AG10803 (cell line): ENCODE measurements around the gene TFCP2L1.
"Not testable (repeated sequence)": the region's sequence is repeated elsewhere in the genome, so short reads cannot be mapped to it uniquely, and the experiment has no call there.

Experiments used
- DNase-seq: peaks from one replicate; pipeline ENCODE4 v3.0.0; 2010; ENCODE audit warnings: low read depth
- H3K4me3 ChIP-seq: 2 replicates; pipeline ENCODE4 v1.5.1; 2011; ENCODE audit warnings: mild to moderate bottlenecking, low read length, control low read depth
- TF ChIP-seq, protein P1 (sequence below): conservative IDR thresholded peaks from 2 replicates; pipeline ENCODE4 v1.5.1; 2011; ENCODE audit warnings: mild to moderate bottlenecking, low read length, control low read depth, inconsistent platforms

TFCP2L1 gene

DNA sequence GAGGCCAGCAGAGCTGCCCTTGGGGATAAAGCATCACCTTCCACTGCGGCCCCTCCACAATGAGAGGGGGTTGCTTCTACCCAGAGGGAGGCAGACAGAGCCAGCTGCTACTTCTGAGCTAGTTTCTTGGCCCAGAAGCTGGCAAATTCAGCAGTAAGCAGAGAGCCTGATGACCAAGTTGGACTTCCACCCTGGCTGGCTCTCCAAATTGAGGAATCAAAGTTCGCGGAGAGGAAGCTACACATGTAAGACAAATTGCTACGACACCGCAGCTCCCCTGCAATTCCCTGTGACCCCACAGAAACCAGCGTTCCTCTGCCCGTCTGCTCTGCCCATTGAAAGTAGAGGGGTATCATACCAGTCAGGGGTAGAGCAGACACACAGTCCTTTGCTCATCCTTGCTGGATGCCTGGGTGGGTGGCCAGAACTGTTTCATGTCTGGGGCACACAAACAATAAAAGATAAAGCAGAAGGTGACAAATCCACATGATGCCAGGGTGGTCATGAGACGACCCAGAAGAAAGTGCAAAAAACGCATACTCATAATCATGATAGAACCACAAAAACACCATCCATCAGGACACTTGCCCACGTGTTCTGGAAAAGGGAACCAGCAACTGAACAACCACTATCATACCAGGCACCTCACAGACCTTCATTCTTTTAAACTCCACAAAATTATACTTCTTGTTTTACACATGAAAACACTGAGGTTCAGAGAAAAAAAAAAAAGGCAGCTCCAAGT lies 5.4 kb downstream of the TFCP2L1 start:
- TF ChIP-seq, protein P1, sequence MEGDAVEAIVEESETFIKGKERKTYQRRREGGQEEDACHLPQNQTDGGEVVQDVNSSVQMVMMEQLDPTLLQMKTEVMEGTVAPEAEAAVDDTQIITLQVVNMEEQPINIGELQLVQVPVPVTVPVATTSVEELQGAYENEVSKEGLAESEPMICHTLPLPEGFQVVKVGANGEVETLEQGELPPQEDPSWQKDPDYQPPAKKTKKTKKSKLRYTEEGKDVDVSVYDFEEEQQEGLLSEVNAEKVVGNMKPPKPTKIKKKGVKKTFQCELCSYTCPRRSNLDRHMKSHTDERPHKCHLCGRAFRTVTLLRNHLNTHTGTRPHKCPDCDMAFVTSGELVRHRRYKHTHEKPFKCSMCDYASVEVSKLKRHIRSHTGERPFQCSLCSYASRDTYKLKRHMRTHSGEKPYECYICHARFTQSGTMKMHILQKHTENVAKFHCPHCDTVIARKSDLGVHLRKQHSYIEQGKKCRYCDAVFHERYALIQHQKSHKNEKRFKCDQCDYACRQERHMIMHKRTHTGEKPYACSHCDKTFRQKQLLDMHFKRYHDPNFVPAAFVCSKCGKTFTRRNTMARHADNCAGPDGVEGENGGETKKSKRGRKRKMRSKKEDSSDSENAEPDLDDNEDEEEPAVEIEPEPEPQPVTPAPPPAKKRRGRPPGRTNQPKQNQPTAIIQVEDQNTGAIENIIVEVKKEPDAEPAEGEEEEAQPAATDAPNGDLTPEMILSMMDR: no peak
- H3K4me3 ChIP-seq: no peak overlapping the region
- DNase-seq: no peak

DNA sequence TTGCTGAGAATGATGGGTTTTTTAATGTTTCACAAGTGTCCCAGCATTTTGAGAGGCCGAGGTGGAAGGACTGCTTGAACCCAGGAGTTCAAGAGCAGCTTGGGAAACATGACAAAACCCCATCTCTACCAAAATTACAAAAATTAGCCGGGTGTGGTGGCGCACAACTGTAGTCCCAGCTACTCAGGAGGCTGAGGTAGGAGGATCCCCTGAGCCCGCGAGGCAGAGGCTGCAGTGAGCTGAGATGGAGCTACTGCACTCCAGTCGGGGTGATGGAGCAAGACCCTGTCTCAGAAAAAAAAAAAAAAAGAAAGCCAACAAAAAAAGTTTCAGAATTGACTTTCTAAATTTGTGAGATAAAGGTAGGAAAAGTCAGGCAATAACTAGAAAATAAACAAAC lies 8.7 kb downstream of the TFCP2L1 start:
- H3K4me3 ChIP-seq: no peak overlapping the region
- TF ChIP-seq, protein P1: no peak
- DNase-seq: no peak

DNA sequence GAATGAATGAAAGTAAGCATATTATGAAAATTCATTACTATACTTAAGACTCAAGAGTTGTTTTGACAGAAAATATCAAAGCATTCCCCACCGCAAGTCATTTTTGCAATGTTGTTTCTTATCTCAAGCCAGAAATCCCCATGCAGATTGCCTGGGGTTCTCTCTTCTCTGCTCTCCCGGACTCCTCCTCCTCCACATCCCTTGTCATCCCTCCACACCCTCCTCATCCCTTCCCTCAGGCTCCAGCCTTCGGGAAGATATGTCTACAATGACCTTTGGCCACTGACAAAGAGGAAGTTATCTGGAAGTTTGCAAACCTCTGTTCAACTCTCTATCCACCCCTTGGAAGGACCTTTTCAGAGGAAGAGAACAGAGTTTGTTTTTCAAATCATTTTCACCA lies 11.9 kb downstream of the TFCP2L1 start:
- TF ChIP-seq, protein P1: no peak
- DNase-seq: no peak
- no peak overlapping the region for H3K4me3 ChIP-seq

DNA sequence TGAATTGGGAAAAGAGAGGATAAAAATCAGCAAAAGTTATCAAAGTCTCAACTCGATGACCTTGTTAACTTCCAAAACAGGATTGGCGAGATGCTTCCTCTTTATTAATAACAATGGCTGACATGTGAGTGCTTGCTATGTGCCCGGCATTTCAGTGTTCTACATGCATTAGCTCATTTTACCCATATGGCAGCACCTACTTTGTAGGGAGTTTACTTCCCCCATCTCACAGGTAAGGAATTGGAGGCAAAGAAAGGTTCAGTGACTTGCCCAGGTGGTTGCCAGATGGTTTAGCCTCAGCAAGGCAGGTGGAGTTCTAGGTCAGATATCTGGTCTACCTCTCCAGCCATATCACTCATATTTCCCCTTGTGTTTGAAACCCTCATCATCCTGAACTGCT lies 12.4 kb downstream of the TFCP2L1 start:
- TF ChIP-seq, protein P1: no peak
- no peak for DNase-seq
- H3K4me3 ChIP-seq: no peak overlapping the region

DNA sequence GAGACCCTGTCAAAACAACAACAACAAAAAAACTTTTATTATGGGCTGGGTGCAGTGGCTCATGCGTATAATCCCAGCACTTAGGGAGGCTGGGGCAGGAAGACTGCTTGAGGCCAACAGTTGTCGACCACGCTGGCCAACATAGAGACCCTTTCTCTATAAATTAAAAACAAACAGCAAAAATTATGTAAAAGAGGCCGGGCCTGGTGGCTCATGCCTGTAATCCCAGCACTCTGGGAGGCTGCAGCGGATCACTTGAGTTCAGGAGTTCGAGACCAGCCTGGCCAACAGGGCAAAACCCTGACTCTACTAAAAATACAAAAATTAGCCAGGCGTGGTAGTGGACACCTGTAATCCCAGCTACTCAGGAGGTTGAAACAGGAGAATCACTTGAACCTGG lies 15.6 kb downstream of the TFCP2L1 start:
- DNase-seq, H3K4me3 ChIP-seq: not testable (repeated sequence)

DNA sequence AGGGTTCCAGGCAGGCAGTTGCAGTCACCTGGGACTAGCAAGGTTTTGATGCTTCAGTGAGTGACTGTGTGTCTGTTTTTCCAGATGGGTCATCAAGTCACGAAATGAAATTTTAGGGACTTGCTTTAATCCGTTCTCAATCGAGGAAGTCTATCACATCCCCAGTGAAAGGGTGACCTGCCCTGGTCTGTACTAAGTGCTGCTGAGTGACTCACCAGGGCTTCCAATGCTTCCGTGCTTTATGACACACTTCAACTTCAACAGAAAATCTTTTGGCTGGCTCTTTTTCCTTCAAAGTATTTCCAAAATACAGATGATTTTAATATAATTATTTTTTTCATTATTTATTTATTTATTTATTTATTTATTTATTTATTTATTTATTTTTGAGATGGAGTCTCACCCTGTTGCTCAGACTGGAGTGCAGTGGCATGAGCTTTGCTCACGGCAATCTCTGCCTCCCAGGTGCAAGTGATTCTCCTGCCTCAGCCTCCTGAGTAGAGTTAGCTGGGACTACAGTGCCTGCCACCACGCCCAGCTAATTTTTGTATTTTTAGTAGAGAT lies 18.4 kb downstream of the TFCP2L1 start:
- TF ChIP-seq, protein P1: no peak
- no peak for DNase-seq
- no peak overlapping the region for H3K4me3 ChIP-seq

DNA sequence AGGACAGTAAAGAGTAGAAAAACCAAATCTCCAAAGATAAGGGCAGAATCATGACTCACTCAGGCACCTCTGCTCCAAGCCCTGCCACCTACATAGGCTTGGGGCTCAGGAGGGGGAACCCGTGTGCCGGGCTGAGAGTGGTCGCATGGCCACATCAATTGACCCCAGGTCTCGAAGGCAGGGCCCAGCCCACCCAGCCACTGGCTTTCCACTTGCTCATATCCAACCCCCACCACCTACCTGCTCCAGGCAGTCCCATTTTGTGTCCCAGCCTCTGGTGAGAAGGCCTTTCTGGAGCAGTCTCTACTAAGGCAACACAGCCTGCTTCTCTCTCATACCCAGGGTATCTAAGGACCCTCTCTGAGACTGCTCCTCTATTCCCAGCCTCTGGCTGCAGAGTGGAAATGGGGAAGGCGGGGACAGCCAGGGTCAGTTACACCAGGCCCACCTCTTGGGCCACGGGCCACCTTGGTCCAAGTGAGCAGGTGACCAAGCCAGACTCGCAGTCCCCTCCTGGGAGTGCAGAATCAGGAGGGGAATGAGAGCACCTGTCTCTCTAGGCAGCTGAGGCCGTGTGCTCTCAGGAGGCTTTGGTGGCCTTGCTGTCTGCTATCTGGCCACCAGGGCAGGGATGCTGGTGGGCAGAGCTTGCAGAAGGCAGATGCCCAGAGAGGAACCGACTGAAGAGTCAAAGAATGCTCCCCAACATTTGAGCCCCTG lies 20.8 kb downstream of the TFCP2L1 start:
- DNase-seq: no peak
- no peak overlapping the region for H3K4me3 ChIP-seq
- TF ChIP-seq, protein P1: no peak
